GM12874 (cell line): ENCODE measurements around the gene OLFML3.

Experiments
- TF ChIP-seq, protein P1 (sequence below): IDR thresholded peaks from 2 replicates; pipeline ENCODE4 v1.5.1; 2011; ENCODE audit warnings: low read depth, mild to moderate bottlenecking, control low read depth, low read length, moderate library complexity; ENCODE audit not compliant: insufficient read depth

The OLFML3 gene

GRCh38 chr1:113957984-113958383 is 21.3 kb upstream of the OLFML3 start:
- TF ChIP-seq, protein P1, sequence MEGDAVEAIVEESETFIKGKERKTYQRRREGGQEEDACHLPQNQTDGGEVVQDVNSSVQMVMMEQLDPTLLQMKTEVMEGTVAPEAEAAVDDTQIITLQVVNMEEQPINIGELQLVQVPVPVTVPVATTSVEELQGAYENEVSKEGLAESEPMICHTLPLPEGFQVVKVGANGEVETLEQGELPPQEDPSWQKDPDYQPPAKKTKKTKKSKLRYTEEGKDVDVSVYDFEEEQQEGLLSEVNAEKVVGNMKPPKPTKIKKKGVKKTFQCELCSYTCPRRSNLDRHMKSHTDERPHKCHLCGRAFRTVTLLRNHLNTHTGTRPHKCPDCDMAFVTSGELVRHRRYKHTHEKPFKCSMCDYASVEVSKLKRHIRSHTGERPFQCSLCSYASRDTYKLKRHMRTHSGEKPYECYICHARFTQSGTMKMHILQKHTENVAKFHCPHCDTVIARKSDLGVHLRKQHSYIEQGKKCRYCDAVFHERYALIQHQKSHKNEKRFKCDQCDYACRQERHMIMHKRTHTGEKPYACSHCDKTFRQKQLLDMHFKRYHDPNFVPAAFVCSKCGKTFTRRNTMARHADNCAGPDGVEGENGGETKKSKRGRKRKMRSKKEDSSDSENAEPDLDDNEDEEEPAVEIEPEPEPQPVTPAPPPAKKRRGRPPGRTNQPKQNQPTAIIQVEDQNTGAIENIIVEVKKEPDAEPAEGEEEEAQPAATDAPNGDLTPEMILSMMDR, result no peak

- TF ChIP-seq, protein P1, result no peak
These were observed 20.6 kb upstream of the OLFML3 start for GRCh38 chr1:113958691-113959090.

DNA sequence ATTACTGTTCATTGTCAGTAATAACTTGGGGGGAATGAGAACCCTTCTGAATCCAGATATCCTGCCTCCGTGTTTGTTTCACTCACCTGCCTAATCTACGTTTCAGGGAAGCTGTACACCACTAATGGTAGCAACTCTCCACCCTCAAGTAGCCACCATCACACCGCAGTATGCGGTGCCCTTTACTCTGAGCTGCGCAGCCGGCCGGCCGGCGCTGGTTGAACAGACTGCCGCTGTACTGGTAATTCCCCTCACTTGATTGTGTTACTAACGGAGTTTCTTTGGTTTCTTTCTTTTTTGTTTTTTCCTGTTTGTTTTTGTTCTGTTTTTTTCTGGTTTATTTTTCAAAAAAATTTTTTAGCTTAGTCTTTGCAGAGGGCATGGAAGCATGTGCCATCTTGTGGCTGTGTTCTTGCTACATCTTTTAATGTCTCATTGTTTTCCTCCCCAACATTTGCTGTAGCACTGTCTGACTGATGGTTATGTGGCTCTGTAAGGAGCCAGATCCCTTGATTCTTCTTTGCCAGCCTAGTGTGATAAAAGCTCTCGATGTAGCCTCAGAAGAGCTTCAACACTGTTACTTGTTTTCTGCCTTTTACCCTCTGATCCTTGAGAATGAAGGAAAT is 15.9 kb upstream of the OLFML3 start:
- TF ChIP-seq, protein P1, result no peak

- TF ChIP-seq, protein P1, result no peak
These were observed 13.4 kb upstream of the OLFML3 start for GRCh38 chr1:113965703-113966412.

- TF ChIP-seq, protein P1, result no peak
These were observed 6.3 kb upstream of the OLFML3 start for GRCh38 chr1:113972954-113973353.

DNA sequence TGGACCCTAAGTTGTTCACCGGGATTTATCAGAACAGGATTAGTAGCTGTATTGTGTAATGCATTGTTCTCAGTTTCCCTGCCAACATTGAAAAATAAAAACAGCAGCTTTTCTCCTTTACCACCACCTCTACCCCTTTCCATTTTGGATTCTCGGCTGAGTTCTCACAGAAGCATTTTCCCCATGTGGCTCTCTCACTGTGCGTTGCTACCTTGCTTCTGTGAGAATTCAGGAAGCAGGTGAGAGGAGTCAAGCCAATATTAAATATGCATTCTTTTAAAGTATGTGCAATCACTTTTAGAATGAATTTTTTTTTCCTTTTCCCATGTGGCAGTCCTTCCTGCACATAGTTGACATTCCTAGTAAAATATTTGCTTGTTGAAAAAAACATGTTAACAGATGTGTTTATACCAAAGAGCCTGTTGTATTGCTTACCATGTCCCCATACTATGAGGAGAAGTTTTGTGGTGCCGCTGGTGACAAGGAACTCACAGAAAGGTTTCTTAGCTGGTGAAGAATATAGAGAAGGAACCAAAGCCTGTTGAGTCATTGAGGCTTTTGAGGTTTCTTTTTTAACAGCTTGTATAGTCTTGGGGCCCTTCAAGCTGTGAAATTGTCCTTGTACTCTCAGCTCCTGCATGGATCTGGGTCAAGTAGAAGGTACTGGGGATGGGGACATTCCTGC is 3.9 kb upstream of the OLFML3 start:
- TF ChIP-seq, protein P1, result no peak

GRCh38 chr1:113976609-113977278 is 2.5 kb upstream of the OLFML3 start:
- TF ChIP-seq, protein P1, result peak; percentile 40; the same call in 1 of the 2 replicates
